IMR-90 (cell line): ENCODE data around the gene GATAD2A. TPM values are rescaled to one million over a fixed set of nuclear protein-coding genes. Genes with fewer than 3 reads are reported as not detected.

Source experiments
- ATAC-seq: fragments of 200-7000 bp; cut with Tn5 transposase; 2 replicates; pipeline ENCODE4 v1.9.1; 2020; ENCODE audit warnings: low read depth, mild to moderate bottlenecking, moderate library complexity
- BruUV-seq: library from RNA; stranded (reverse); fragments of 400-500 nt; replicated peaks from 2 replicates; lab custom pipeline; 2021; lab: Mats Ljungman, UMichigan
- CTCF ChIA-PET: fragments of 300-600 bp; formaldehyde crosslinking; extraction: SDS; loops from one replicate; lab custom pipeline; 2021; ENCODE audit warnings: antibody characterized with exemption; lab: Yijun Ruan, JAX
- POLR2A ChIA-PET: fragments of 300-600 bp; sonication (Branson Sonifier 250); formaldehyde crosslinking; loops from one replicate; lab custom pipeline; 2022; ENCODE audit warnings: antibody characterized with exemption; ENCODE audit not compliant: unreplicated experiment; lab: Charles Lee
- DNase-seq: peaks from one replicate; pipeline ENCODE4 v3.0.0; 2013
- H2AFZ ChIP-seq: replicated peaks from 2 replicates; pipeline ENCODE3; 2013; ENCODE audit warnings: low read length, mild to moderate bottlenecking; ENCODE audit not compliant: poor library complexity
- H2AK5ac ChIP-seq: 2 replicates; pipeline ENCODE4 v1.6.1; 2013; ENCODE audit warnings: low read depth, low read length, inconsistent platforms
- H2AK9ac ChIP-seq: replicated peaks from 2 replicates; pipeline ENCODE3; 2013; ENCODE audit warnings: mild to moderate bottlenecking, low read depth, low read length, moderate library complexity; ENCODE audit not compliant: poor library complexity
- H2BK120ac ChIP-seq: 2 replicates; pipeline ENCODE4 v1.6.1; 2013; ENCODE audit warnings: low read depth, low read length, inconsistent platforms
- H2BK15ac ChIP-seq: 3 replicates; pipeline ENCODE4 v1.6.1; 2013; ENCODE audit warnings: low read depth, low read length, inconsistent platforms
- H2BK20ac ChIP-seq: 2 replicates; pipeline ENCODE4 v1.6.1; 2013; ENCODE audit warnings: low read depth, mild to moderate bottlenecking, inconsistent platforms, low read length, moderate library complexity
- H2BK5ac ChIP-seq: 2 replicates; pipeline ENCODE4 v1.6.1; 2013; ENCODE audit warnings: mild to moderate bottlenecking, low read depth, low read length, inconsistent platforms; ENCODE audit not compliant: poor library complexity, severe bottlenecking
- H3K14ac ChIP-seq: replicated peaks from 2 replicates; pipeline ENCODE4 v1.6.1; 2013; ENCODE audit warnings: low read depth, low read length, inconsistent platforms
- H3K18ac ChIP-seq: 2 replicates; pipeline ENCODE4 v1.6.1; 2013; ENCODE audit warnings: low read depth, low read length, control low read depth
- H3K23ac ChIP-seq: 2 replicates; pipeline ENCODE4 v1.6.1; 2013; ENCODE audit warnings: low read depth, low read length, inconsistent platforms
- H3K27ac ChIP-seq: 2 replicates; pipeline ENCODE4 v1.5.1; 2013; ENCODE audit warnings: mild to moderate bottlenecking, control low read depth, low read length; ENCODE audit not compliant: insufficient read depth
- H3K27me3 ChIP-seq: 2 replicates; pipeline ENCODE4 v1.6.1; 2013; ENCODE audit warnings: low read length; ENCODE audit not compliant: control insufficient read depth, insufficient read depth
- H3K36me3 ChIP-seq: 2 replicates; pipeline ENCODE4 v1.6.1; 2013; ENCODE audit warnings: low read length, mixed read lengths; ENCODE audit not compliant: control insufficient read depth, insufficient read depth
- H3K4ac ChIP-seq: 2 replicates; pipeline ENCODE4 v1.6.1; 2013; ENCODE audit warnings: low read depth, low read length, inconsistent platforms
- H3K4me1 ChIP-seq: 2 replicates; pipeline ENCODE4 v1.6.1; 2013; ENCODE audit warnings: low read length, mixed read lengths; ENCODE audit not compliant: control insufficient read depth, insufficient read depth
- H3K4me2 ChIP-seq: 2 replicates; pipeline ENCODE4 v1.6.1; 2013; ENCODE audit warnings: low read depth, mild to moderate bottlenecking, control low read depth, low read length, moderate library complexity
- H3K4me3 ChIP-seq: 2 replicates; pipeline ENCODE4 v1.5.1; 2013; ENCODE audit warnings: low read depth, mild to moderate bottlenecking, control low read depth, low read length, moderate library complexity; ENCODE audit not compliant: insufficient read depth
- H3K56ac ChIP-seq: 2 replicates; pipeline ENCODE4 v1.6.1; 2013; ENCODE audit warnings: low read length, inconsistent platforms; ENCODE audit not compliant: insufficient read depth; ENCODE audit errors: extremely low read depth
- H3K79me1 ChIP-seq, 2 experiments: 2 replicates each; pipeline ENCODE4 v1.6.1; 2013; ENCODE audit warnings: low read length in 2 of 2, inconsistent platforms in 1 of 2, low read depth in 1 of 2
- H3K9ac ChIP-seq: 2 replicates; pipeline ENCODE4 v1.6.1; 2013; ENCODE audit warnings: low read depth, low read length, control low read depth
- H3K9me1 ChIP-seq: 2 replicates; pipeline ENCODE4 v1.6.1; 2013; ENCODE audit warnings: low read length, inconsistent platforms; ENCODE audit not compliant: insufficient read depth
- H3K9me3 ChIP-seq: 2 replicates; pipeline ENCODE4 v1.6.1; 2013; ENCODE audit warnings: low read length; ENCODE audit not compliant: control insufficient read depth, insufficient read depth
- H4K20me1 ChIP-seq: 2 replicates; pipeline ENCODE4 v1.6.1; 2013; ENCODE audit warnings: low read length, inconsistent platforms; ENCODE audit not compliant: insufficient read depth
- H4K5ac ChIP-seq: 2 replicates; pipeline ENCODE4 v1.6.1; 2013; ENCODE audit warnings: mild to moderate bottlenecking, low read depth, low read length, control low read depth
- H4K8ac ChIP-seq, 2 experiments: 2 replicates each; pipeline ENCODE4 v1.6.1; 2013; ENCODE audit warnings: low read depth in 2 of 2, low read length in 2 of 2, control low read depth in 1 of 2, inconsistent platforms in 1 of 2
- H4K91ac ChIP-seq: 2 replicates; pipeline ENCODE4 v1.6.1; 2013; ENCODE audit warnings: low read depth, low read length, inconsistent platforms; ENCODE audit not compliant: insufficient read depth
- FOS ChIP-seq: fragments of 150-350 bp; IDR thresholded peaks from 2 replicates; pipeline ENCODE4 v1.6.1; 2016; ENCODE audit warnings: low read depth, low read length
- WGBS, 2 experiments: methylation state at CpG; one replicate each; pipeline versions ENCODE4 v1.1.5 to v1.1.7; 2013; ENCODE audit warnings: missing lambda C conversion rate in 2 of 2; ENCODE audit not compliant: insufficient read length in 1 of 2; ENCODE audit errors: extremely low coverage in 2 of 2; 5-methylcytosine and 5-hydroxymethylcytosine counted together
- dilution Hi-C: fragments of 300-500 bp; cut with HindIII; formaldehyde crosslinking; loops from one replicate; pipeline ENCODE4 v1.14.3; 2018; ENCODE audit warnings: low sequenced_read_pairs; ENCODE audit not compliant: unreplicated experiment
- in situ Hi-C: fragments of 300-500 bp; cut with MboI; formaldehyde crosslinking; loops from 3 replicates; pipeline ENCODE4 v1.14.3; 2019; ENCODE audit warnings: low sequenced_read_pairs, inconsistent platforms, mixed read lengths
- intact Hi-C: fragments of 100-400 bp; cut with micrococcal nuclease; formaldehyde crosslinking; loops from 2 replicates; pipeline ENCODE4 v1.10.0; 2022
- polyA plus RNA-seq, 3 experiments: library from polyadenylated mRNA; depleted of rRNA; stranded (reverse); fragments of >200 nt; gene quantifications; 2 replicates each; pipeline ENCODE4 v1.2.3, GENCODE V29; 2012; ENCODE audit warnings: low replicate concordance in 1 of 3
- total RNA-seq: library from RNA; depleted of rRNA; stranded (reverse); fragments of >200 nt; gene quantifications from 2 replicates; pipeline ENCODE4 v1.2.3, GENCODE V29; 2012

GATAD2A gene
- total and polyA plus RNA-seq, 2 of the 4 experiments (the other 2 are of a cell fraction) = 23.5 to 33.2 TPM

DNA sequence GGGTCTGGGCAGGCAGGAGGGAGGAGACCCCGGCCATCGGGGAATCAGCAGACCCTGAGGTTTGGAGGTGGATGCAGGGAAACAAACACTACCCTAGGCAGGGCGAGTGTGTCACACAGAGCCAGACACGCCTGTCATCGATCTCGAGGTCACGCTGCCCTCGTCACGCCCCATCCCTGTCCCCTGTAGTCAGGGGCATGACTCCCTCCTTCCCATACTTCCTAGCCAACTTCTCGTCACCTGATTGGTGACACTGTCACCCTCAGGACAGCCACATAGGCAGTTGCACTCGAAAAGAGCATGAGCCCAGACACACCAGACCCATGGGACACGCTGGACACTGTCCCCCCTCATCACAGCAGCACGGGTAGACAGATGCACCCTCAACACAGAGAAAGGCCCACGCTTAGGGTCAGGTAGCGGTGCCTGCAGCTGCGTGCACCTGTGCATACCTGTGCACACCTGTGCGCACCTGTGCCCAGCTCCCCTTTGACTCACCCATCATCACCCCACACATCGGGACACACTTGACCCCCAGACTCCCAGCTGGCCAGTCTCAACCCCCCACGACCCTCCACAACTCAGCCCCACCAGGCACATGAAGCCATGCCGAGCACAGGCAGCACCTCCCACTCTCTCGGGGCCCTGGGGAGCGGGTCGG is 144.5 kb downstream of the GATAD2A start:
- Histone ChIP-seq H3K9me3 (no peaks in the 10 kb centered on the region), H2BK120ac (no peak overlapping the region), H3K18ac (no peak overlapping the region), H3K4ac (no peak overlapping the region), H3K36me3 (no peaks in the 10 kb centered on the region), H3K4me2 (no peak overlapping the region), H2BK20ac (no peak overlapping the region), H4K20me1 (no peaks in the 10 kb centered on the region; the same call in 1 of the 2 replicates), H3K23ac (no peak overlapping the region), H2BK5ac (no peak overlapping the region), H3K9ac (no peak overlapping the region), H2AFZ (peak overlapping the region; percentile 72), H4K91ac (no peak overlapping the region), H4K5ac (no peak overlapping the region), H3K79me1 (no peaks in the 10 kb centered on the region), H2BK15ac (no peak overlapping the region), H3K27me3 (peaks cover 12% of the 10 kb centered on the region; the same call in 1 of the 2 replicates), H2AK9ac (peak overlapping the region; percentile 55), H3K27ac (no peak overlapping the region), H3K56ac (no peak overlapping the region), H2AK5ac (peak overlapping the region; percentile 67; the same call in 1 of the 2 replicates), H3K14ac (no peak overlapping the region), H3K4me1 (no peaks in the 10 kb centered on the region), H3K9me1 (no peaks in the 10 kb centered on the region), H3K4me3 (no peak overlapping the region), H4K8ac (no peak overlapping the region)
- intact Hi-C loops = loop anchor here (5.0 kb wide), 1 partner anchor 92 kb away; the partner anchor contains the start of gene GMIP
- POLR2A ChIA-PET = no interaction called here
- no peak for TF ChIP-seq FOS
- dilution Hi-C loops = no loop called here
- no peak for DNase-seq
- ATAC-seq = no peak
- no TSS peak for BruUV-seq
- in situ Hi-C loops = loop anchor here (25.0 kb wide), 1 partner anchor 412 kb away; no protein-coding TSS in a partner anchor
- CTCF ChIA-PET = no interaction called here
- WGBS, 2 experiments = 65% methylated on average over 16 of the region's 23 CpGs; no CpG with 5 or more reads in 1 of the 2 experiments
